ENCODE measurements around the gene ADAT1.

Gene ADAT1

DNA sequence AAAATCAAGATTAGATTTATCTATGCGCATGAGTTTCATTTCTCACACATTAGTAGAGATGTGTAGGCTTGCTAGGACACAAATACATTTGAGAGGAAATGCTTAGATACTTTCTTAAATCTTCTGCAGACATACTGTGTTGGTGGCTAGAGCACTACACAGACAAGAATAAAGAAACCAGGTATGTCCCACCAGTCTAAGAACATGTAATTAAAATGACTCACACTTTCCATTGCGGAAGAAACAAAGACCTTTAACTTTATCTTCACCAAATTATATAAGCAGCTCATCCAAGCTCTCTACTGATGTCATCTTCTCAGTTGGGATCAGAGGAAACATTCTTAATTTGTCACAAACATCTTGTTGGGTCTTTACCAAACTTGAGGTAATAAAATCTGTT lies 44.4 kb downstream of the ADAT1 start:
- in situ Hi-C loops (cut with MboI; ENCODE audit: low sequenced_read_pairs): no loop called here
- peaks cover 42% of the 10 kb centered on the region for H3K36me3 ChIP-seq (replicated peaks)
- H3K27me3 ChIP-seq (ENCODE audit: low read depth): no peaks in the 10 kb centered on the region

DNA sequence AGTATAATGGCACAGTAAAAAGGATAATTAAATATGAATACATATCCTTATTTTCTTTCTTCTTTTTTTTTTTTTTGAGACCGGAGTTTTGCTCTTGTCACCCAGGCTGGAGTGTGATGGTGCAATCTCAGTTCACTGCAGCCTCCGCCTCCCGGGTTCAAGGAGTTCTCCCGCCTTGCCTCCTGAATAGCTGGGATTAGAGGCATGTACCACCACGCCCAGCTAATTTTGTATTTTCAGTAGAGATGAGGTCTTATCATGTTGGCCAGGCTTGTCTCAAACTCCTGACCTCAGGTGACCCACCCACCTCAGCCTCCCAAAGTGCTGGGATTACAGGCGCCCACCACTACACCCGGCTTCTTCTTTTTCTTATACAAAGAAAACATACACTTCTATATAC lies 44.9 kb downstream of the ADAT1 start:
- H3K4me3 ChIP-seq: no peak overlapping the region
- H3K27me3 ChIP-seq (ENCODE audit: low read depth): no peaks in the 10 kb centered on the region
- peaks cover 47% of the 10 kb centered on the region for H3K36me3 ChIP-seq (replicated peaks)
- DNase-seq (ENCODE audit: low spot score in 2 of 2): no peak
- peaks cover 9% of the 10 kb centered on the region for H3K4me1 ChIP-seq
- in situ Hi-C loops (cut with MboI; ENCODE audit: low sequenced_read_pairs): no loop called here
- no peaks in the 10 kb centered on the region for H3K9me3 ChIP-seq

More for the DNA sequence above, 44.4 kb downstream of the ADAT1 start:
- DNase-seq (ENCODE audit: low spot score in 2 of 2): no peak
- H3K4me3 ChIP-seq: no peak overlapping the region
- no peaks in the 10 kb centered on the region for H3K9me3 ChIP-seq
- H3K4me1 ChIP-seq: peaks cover 9% of the 10 kb centered on the region

DNA sequence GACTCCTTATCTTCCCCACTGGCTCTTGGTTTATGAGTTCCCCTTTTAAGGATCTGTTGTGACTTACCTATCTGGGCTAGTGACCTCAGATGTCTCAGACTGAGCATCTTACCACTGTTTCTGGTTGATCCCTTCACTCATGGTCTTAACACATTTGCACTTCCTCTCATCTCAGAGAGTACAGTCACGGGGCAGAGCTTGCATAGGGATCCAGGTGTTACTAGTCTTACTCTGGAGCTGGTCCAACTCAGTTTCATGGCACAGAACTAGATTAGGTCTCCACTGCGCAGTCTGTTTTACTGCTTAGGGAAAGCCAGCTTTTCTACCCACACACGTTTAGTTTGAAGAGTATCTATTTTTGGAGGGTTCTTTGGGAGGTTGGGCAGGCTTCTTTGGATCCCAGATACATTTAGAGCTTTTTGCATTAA lies 46.7 kb downstream of the ADAT1 start:
- in situ Hi-C loops (cut with MboI; ENCODE audit: low sequenced_read_pairs): no loop called here

DNA sequence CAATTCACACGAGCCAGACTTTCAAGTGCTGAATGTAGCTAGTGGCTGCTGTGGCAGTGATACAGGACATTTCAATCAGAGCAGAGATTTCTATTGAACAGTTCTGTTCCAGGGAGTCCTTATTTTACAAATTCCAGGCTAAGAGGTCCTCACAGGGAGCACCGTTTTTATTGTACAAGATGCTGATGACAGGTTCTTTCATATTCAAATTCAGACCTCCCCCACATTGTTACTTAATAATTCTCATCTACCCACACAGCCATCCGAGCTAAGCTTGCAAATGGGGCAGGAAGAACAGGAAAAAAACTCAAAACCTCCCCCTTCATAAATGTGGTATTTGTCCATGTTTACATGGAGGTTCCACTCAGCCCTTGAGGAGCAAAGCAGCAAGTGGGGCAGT lies 47.1 kb downstream of the ADAT1 start:
- Histone ChIP-seq H3K4me3 (no peak overlapping the region), H3K9me3 (no peaks in the 10 kb centered on the region), H3K36me3 (replicated peaks) (peaks cover 65% of the 10 kb centered on the region), H3K4me1 (peaks cover 9% of the 10 kb centered on the region), H3K27me3 (ENCODE audit: low read depth) (no peaks in the 10 kb centered on the region)
- in situ Hi-C loops (cut with MboI; ENCODE audit: low sequenced_read_pairs): no loop called here
- peak in 1 of 2 experiments; percentile 51 for DNase-seq (ENCODE audit: low spot score in 2 of 2)

More for the DNA sequence above, 46.7 kb downstream of the ADAT1 start:
- peaks cover 60% of the 10 kb centered on the region for H3K36me3 ChIP-seq (replicated peaks)
- no peaks in the 10 kb centered on the region for H3K27me3 ChIP-seq (ENCODE audit: low read depth)
- H3K4me1 ChIP-seq: peaks cover 9% of the 10 kb centered on the region
- H3K9me3 ChIP-seq: no peaks in the 10 kb centered on the region
- no peak for DNase-seq (ENCODE audit: low spot score in 2 of 2)
- H3K4me3 ChIP-seq: no peak overlapping the region

DNA sequence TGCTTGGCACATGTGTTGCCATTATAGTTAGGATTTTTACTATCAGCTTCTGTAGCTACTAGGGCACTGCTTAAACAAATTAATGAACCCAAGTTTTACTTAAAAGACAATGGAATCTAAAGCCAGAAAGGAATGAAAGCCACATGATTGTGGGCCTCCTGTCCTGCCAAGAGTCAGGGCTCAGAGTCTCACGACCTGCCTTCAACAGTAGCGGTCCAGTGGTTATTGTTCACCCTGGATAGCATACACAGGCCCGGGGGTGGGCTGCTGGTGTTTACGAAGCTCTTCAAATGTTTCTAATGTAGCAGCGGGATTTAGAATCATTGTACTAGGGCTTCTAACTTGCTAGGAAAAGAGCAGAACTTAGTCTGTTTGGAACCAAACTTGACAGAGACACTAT lies 49.1 kb downstream of the ADAT1 start:
- in situ Hi-C loops (cut with MboI; ENCODE audit: low sequenced_read_pairs): no loop called here
- no peak for DNase-seq (ENCODE audit: low spot score in 2 of 2)
- Histone ChIP-seq H3K27me3 (ENCODE audit: low read depth) (no peaks in the 10 kb centered on the region), H3K9me3 (no peaks in the 10 kb centered on the region), H3K4me1 (peaks cover 9% of the 10 kb centered on the region), H3K4me3 (no peak overlapping the region), H3K36me3 (replicated peaks) (peaks cover 79% of the 10 kb centered on the region)

DNA sequence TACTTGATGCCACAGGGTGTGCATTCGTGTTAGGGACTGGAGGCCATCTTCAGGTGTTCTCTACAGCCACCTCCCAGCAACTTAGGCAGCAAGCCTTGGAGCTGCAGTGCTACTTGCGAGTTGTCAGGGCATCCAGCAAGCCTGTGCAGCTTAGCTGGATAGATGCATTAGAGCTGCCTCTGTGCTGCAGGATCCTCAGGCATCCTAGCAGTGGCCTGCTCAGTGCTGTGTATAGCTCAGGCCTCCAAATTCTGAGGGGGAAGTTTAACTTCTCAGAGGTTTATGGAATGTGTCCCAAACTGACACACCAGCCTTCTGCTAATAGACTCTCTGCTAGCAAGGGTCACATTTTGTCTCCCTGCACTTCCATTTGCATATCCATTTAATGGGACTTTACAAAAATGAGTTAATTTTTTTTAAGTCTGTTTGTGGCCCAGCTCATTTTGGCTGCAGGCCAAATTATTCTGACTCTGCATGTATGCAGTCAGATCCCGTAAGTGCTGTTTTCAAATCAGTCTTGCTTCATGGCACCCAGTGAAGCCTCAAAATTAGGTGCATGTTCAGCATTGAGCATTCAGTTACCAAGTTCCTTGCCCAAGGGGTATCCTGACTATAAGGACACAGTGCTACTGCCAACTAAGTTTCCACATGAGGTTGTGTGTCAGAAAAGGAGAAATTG lies 50.1 kb downstream of the ADAT1 start:
- Histone ChIP-seq H3K4me3 (no peak overlapping the region), H3K27me3 (ENCODE audit: low read depth) (no peaks in the 10 kb centered on the region), H3K9me3 (no peaks in the 10 kb centered on the region), H3K36me3 (replicated peaks) (peaks cover 81% of the 10 kb centered on the region), H3K4me1 (peaks cover 9% of the 10 kb centered on the region)
- no peak for DNase-seq (ENCODE audit: low spot score in 2 of 2)
- in situ Hi-C loops (cut with MboI; ENCODE audit: low sequenced_read_pairs): no loop called here

DNA sequence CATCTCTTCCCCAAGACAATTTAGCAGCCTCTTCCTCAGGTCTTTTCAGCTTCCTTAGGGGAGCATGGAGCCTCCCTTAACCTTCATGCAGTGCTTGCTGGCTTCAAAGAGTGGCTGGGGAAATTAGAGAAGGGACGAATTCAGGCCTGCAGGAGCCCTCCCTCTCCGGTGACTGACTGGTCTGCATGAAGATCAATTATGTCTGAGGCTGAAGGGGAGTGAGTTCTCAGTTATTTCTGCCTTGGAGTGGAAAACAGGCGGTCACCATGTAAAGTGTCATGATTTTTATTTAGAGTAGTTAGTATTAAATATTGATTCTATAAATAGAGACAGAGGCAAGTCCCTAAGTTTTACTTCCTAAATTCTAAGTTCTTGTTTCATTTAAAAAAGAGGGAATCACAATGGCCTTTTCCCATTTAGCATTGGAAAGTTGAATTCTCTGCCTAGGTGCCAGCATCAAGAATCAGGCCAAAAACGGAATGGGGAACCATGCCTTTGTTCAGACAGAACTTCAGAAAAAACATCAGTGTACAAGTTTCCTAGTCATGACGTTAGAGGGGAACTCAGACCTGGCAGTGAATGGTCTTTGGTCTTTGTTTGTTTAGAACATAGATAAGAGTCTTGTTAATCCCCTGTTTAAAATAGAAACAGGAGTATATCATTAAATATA lies 52.5 kb downstream of the ADAT1 start:
- Histone ChIP-seq H3K27me3 (ENCODE audit: low read depth) (no peaks in the 10 kb centered on the region), H3K4me1 (peaks cover 9% of the 10 kb centered on the region), H3K36me3 (replicated peaks) (peaks cover 65% of the 10 kb centered on the region), H3K4me3 (no peak overlapping the region), H3K9me3 (no peaks in the 10 kb centered on the region)
- DNase-seq (ENCODE audit: low spot score in 2 of 2): peak in 1 of 2 experiments; percentile 0
- in situ Hi-C loops (cut with MboI; ENCODE audit: low sequenced_read_pairs): no loop called here

DNA sequence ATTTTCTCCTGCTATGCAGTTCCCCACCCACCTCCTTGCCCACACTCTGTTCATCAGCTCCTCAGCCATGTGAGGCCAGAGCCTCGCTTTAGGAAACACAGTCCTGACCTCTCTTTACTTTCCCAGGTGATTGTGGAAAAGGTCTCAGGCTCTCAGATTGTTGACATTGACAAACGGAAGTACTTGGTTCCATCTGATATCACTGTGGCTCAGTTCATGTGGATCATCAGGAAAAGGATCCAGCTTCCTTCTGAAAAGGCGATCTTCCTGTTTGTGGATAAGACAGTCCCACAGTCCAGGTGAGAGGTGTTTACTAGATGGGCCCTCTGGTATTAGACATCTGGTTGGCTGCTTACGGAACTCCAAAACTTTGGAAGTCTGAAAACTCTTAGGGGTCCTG lies 55.2 kb downstream of the ADAT1 start:
- no peaks in the 10 kb centered on the region for H3K9me3 ChIP-seq
- H3K4me3 ChIP-seq: no peak overlapping the region
- H3K27me3 ChIP-seq (ENCODE audit: low read depth): 0 out of 2 replicates have a peak, but pooled peaks cover 3% of the 10 kb centered on the region
- H3K4me1 ChIP-seq: peaks cover 13% of the 10 kb centered on the region
- in situ Hi-C loops (cut with MboI; ENCODE audit: low sequenced_read_pairs): no loop called here
- no peak for DNase-seq (ENCODE audit: low spot score in 2 of 2)
- H3K36me3 ChIP-seq (replicated peaks): peaks cover 51% of the 10 kb centered on the region

DNA sequence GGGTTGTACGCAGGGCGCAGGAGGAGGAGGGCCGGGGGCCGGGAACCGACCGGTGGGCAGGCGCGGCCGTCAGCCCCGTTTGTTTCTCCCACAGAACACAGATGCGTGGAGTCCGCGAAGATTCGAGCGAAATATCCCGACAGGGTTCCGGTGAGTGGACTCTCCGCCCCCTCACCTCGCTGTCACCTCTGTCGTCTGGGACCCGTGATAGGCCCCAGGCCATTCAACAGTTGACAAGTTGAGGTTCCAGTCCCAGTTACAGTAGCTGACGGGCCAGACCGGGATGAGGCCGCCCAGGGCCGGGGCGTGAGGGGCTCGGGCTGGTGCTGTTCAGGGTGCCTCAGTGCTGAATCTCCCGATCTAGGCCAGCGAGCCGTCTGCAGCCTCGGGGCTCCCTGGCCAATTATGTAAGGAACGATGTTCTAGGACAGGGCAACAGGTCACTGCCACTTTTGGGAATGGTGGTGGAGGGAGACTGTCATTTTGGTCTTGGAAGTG lies 56.3 kb downstream of the ADAT1 start:
- DNase-seq (ENCODE audit: low spot score in 2 of 2): peak in 1 of 2 experiments; percentile 35
- Histone ChIP-seq H3K4me3 (peak overlapping the region; percentile 86), H3K27me3 (ENCODE audit: low read depth) (peaks cover 4% of the 10 kb centered on the region; the same call in 1 of the 2 replicates), H3K4me1 (peaks cover 13% of the 10 kb centered on the region), H3K36me3 (replicated peaks) (peaks cover 44% of the 10 kb centered on the region), H3K9me3 (no peaks in the 10 kb centered on the region)
- in situ Hi-C loops (cut with MboI; ENCODE audit: low sequenced_read_pairs): no loop called here

DNA sequence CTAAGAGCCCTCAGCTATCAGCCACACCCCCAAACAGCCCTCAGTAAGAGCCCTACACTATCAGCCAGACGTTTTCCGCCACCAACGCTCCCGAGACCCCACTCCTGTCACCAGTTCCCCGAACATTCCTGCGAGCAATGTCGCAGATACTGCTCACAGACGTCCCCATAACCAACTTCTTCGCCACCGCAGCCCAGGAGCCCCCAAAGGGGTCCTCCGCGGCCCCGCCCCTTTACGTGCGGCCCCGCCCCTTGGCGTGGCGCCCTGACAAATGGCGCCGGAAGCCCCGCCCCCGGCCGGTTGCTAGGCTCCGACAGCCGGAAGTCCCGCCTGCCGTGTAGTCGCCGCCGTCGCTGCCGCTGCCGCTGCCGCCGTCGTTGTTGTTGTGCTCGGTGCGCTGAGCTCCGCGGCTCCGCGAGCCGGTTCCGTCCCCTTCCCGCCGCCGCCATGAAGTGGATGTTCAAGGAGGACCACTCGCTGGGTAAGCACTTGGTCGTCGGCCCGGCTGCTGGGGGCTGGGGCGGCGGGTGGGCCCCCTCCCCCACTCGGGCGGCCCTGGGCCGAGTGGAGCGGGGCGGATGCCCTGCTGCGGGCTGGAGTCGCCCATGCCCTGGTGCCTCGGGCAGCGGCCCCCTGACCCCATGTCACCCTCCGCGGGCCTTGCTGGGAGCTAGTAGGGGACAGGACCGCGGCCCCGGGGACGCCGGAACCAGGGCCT lies 56.9 kb downstream of the ADAT1 start, which contains the start of gene GABARAPL2:
Gene GABARAPL2 (plus strand): TSS at position 340 of the 718 bp plus-strand sequence. CDS start 108 bp downstream, at position 448.
- in situ Hi-C loops (cut with MboI; ENCODE audit: low sequenced_read_pairs): no loop called here
- Histone ChIP-seq H3K9me3 (no peaks in the 10 kb centered on the region), H3K36me3 (replicated peaks) (peaks cover 39% of the 10 kb centered on the region), H3K4me1 (peaks cover 13% of the 10 kb centered on the region), H3K4me3 (peak within 1 kb of the TSS; percentile 86), H3K27me3 (ENCODE audit: low read depth) (peaks cover 4% of the 10 kb centered on the region; the same call in 1 of the 2 replicates)
- peak; percentile 71 to 91 for DNase-seq (ENCODE audit: low spot score in 2 of 2)

DNA sequence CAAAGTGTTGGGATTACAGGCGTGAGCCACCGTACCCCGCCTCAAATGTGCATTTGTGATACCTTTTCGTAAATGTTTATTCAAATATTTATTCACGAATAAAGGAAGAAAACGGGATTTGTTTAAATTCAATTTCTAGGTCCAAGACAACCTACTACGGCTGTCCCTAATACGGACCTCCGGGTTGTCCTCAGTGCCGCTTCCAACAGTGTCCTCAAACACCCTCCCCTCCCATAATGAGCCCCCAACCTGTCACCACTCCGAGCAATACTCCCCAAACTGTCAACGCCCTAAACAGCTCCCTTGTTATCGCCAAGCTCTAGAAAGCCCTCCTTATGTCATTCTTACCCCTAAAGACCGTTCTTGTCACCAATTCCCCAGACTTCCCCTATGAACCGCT lies 57.4 kb downstream of the ADAT1 start:
- no peaks in the 10 kb centered on the region for H3K9me3 ChIP-seq
- in situ Hi-C loops (cut with MboI; ENCODE audit: low sequenced_read_pairs): no loop called here
- peak overlapping the region; percentile 86 for H3K4me3 ChIP-seq
- H3K4me1 ChIP-seq: peaks cover 13% of the 10 kb centered on the region
- peaks cover 4% of the 10 kb centered on the region; the same call in 1 of the 2 replicates for H3K27me3 ChIP-seq (ENCODE audit: low read depth)
- H3K36me3 ChIP-seq (replicated peaks): peaks cover 34% of the 10 kb centered on the region
- no peak for DNase-seq (ENCODE audit: low spot score in 2 of 2)

DNA sequence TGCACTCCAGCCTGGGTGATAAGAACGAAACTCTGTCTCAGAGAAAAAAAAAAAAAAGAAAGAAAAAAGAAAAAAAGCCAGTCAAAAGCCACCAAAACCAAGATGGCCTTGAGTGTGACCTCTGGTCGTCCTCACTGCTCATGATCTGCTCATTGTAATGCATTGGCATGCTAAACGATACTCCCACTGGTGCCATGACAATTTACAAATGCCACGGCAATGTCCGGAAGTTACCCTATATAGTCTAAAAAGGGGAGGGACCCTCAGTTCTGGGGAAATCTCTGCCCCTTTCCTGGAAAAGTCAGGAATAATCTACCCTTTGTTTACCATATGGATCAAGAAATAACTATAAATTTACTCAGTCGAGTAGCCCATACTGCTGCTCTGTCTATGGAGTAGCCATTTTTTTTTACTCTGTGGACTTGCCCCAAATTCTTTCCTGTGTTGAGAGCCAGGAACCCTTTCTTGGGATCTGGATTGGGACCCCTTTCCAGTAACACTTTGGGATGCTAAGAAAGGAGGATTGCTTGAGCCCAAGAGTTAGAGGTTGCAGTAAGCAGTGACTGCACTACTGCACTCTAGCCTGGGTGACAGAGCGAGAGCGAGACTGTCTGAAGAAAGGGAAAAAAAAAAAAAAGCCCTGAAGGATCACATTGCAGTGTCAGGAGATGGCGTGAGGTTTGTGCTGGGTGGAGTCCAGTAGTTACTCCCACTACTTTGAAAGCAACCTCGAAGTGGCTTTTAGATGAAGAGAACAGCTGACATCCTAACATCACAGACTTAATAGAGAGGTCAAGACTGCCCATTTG lies 63.3 kb downstream of the ADAT1 start:
- no peak for DNase-seq (ENCODE audit: low spot score in 2 of 2)
- H3K27me3 ChIP-seq (ENCODE audit: low read depth): peaks cover 4% of the 10 kb centered on the region; the same call in 1 of the 2 replicates
- H3K36me3 ChIP-seq (replicated peaks): no peaks in the 10 kb centered on the region
- in situ Hi-C loops (cut with MboI; ENCODE audit: low sequenced_read_pairs): no loop called here
- H3K4me1 ChIP-seq: peaks cover 25% of the 10 kb centered on the region
- H3K4me3 ChIP-seq: no peak overlapping the region
- no peaks in the 10 kb centered on the region for H3K9me3 ChIP-seq

DNA sequence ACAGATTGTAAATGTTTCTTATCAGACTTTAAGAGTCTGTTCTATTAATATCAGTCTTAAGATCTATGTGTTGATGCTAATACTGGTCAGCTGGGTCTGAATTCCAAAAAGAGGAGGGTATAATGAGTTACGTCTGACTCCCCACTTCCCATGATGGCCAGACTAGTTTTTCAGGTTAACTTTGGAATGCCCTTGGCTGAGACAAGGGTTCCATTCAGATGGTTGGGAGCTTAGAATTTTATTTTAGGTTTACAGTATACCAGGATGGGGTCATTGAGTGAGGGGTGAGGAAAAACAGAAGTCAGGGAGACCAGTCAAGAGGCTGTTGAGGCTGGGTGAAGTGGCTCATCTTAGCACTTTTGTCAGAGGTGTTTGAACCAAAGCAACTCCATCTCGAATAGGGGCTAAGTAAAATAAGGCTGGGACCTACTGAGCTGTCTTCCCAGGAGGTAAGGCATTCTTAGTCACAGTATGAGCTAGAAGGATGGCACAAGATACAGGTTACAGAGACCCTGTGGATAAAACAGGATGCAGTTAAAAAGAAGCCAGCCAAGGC lies 64.2 kb downstream of the ADAT1 start:
- H3K9me3 ChIP-seq: no peaks in the 10 kb centered on the region
- peaks cover 4% of the 10 kb centered on the region; the same call in 1 of the 2 replicates for H3K27me3 ChIP-seq (ENCODE audit: low read depth)
- no peaks in the 10 kb centered on the region for H3K36me3 ChIP-seq (replicated peaks)
- peaks cover 27% of the 10 kb centered on the region for H3K4me1 ChIP-seq
- in situ Hi-C loops (cut with MboI; ENCODE audit: low sequenced_read_pairs): no loop called here
- DNase-seq (ENCODE audit: low spot score in 2 of 2): no peak
- no peak overlapping the region for H3K4me3 ChIP-seq
